NCI-H187 (cell line): ENCODE results near the gene SPG11.

ENCODE experiments used
- DNase-seq, 2 experiments: peaks; one replicate each; lab custom pipeline; 2025; lab: John Stamatoyannopoulos, UW

The SPG11 gene

DNA sequence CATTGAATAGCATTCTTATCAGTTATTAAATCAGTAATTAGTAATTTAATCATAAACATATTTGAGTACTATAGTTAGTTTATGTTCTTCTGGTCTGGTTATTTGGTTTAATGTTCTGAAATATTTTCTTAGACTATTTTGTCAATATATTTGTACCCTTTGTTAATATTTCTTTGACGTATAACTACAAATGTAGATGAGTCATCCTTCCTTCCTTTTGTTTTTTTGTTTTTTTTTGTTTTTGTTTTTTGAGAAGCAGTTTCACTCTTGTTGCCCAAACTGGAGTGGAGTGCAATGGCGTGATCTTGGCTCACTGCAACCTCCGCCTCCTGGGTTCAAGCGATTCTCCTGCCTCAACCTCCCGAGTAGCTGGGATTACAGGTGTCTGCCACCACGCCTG, 143.9 kb downstream of the SPG11 start:
- DNase-seq: no peak

DNA sequence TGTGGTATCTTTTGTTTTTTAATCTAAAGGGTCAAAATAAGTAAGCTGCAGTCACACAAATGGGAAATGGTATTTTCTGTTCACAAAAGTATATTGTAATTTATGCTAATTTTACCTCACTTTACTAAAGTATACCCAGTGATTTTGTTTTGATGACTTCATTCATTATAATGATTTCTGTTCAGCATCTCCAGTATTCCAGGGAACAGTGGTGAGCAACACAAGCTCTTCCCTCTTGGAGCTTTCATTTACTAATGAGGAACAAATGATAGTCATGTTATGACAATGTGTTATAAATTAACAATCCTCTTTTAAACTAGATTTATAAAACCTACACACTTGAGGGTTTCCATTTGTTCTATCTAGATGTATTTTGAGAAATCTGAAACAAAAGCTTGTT, 147.0 kb downstream of the SPG11 start:
- DNase-seq: no peak
